Adrenal gland (tissue), 12 donors: ENCODE results near the gene YTHDF1. TPM values are rescaled to one million over a fixed set of nuclear protein-coding genes. Genes with fewer than 3 reads are reported as not detected.

Source experiments
- DNase-seq, 7 donors: peaks; one replicate each; pipeline ENCODE4 v3.0.0-alpha.2; 2019 to 2020
- H3K27ac ChIP-seq, 5 donors: fragments of 200-600 bp; sonication (generic) in 4 of 5; 1 replicate in 3 of 5; 2 replicates in 2 of 5; pipeline versions ENCODE4 v1.5.1 to v1.8.0; 2016 to 2020; ENCODE audit warnings: mild to moderate bottlenecking in 1 of 5
- H3K27me3 ChIP-seq: fragments of 200-600 bp; 2 replicates; pipeline ENCODE4 v1.8.0; 2021
- H3K36me3 ChIP-seq, 2 donors: fragments of 200-600 bp; replicated peaks in 1 of 2; 1 replicate in 1 of 2; 2 replicates in 1 of 2; pipeline versions ENCODE4 v1.5.1 to v1.8.0; 2018 to 2022
- H3K4me1 ChIP-seq, 2 donors: fragments of 200-600 bp; replicated peaks in 1 of 2; 1 replicate in 1 of 2; 2 replicates in 1 of 2; pipeline versions ENCODE4 v1.5.1 to v1.8.0; 2018 to 2021
- H3K4me3 ChIP-seq, 4 donors: fragments of 200-600 bp; sonication (generic) in 3 of 4; one replicate each; pipeline ENCODE4 v1.5.1; 2016 to 2018
- H3K9me3 ChIP-seq, 3 donors: fragments of 200-600 bp; sonication (generic) in 1 of 3; replicated peaks in 1 of 3; 1 replicate in 2 of 3; 2 replicates in 1 of 3; pipeline versions ENCODE4 v1.5.1 to v1.8.0; 2016 to 2021
- POLR2A ChIP-seq, 2 donors: fragments of 450-650 bp; IDR thresholded peaks; one replicate each; pipeline ENCODE4 v1.6.1; 2017; ENCODE audit warnings: antibody characterized with exemption in 2 of 2, mild to moderate bottlenecking in 2 of 2, moderate library complexity in 1 of 2
- WGBS, 4 donors: extraction: QIAGEN DNeasy Blood & Tissue Kit in 2 of 4; methylation state at CpG; one replicate each; pipeline versions ENCODE4 v1.1.5 to v1.1.7; 2013 to 2017; 5-methylcytosine and 5-hydroxymethylcytosine counted together
- intact Hi-C, 2 donors: fragments of 100-400 bp; cut with DNase I; formaldehyde crosslinking; loops; one replicate each; pipeline versions ENCODE4 v1.14.1 to v1.15.0; 2022 to 2023
- polyA plus RNA-seq, 3 donors: library from polyadenylated mRNA; stranded (reverse); fragments of 200-250 nt in 2 of 3; fragments of 350-450 nt in 1 of 3; fragmentation: Illumina TruSeq in 1 of 3; extraction: RNeasy Lipid Tissue Mini Kit (QIAGEN cat#74804) in 1 of 3; gene quantifications; one replicate each; pipeline ENCODE4 v1.2.3, GENCODE V29; 2013 to 2014
- total RNA-seq, 9 donors: library from RNA; depleted of rRNA in 4 of 9; stranded (reverse); fragments of >200 nt in 4 of 9; fragments of 120-200 nt in 1 of 9; fragmentation: NEBNext Ultra II Directional in 1 of 9; extraction: Animal tissue kit (Norgen Biotek cat#: 25700) in 1 of 9; gene quantifications; one replicate each; pipeline versions ENCODE4 v1.1.0 to v1.2.4, GENCODE V29; 2013 to 2023
- TF ChIP-seq, protein P1 (sequence below), 6 experiments: fragments of 450-650 bp in 4 of 6; fragments of 200-600 bp in 2 of 6; sonication (generic) in 1 of 6; IDR thresholded peaks; 1 replicate in 5 of 6; 2 replicates in 1 of 6; pipeline versions ENCODE4 v1.5.1 to v1.8.0; 2016 to 2021; ENCODE audit warnings: antibody characterized with exemption in 6 of 6, mild to moderate bottlenecking in 2 of 6, moderate library complexity in 1 of 6
- donor health status: healthy with polysubstance abuse.
- donor health status: Bipolar disorder and iron deficiency.
- donor health status: DM: yes; HTN: yes; CAD: no.
- donor health status: DM: no; HTN: no; CAD: no.
- donor health status: DM: no; HTN: no; CAD: no.
- donor health status: DM: yes; HTN: yes; CAD: no.

The YTHDF1 gene
- total and polyA plus RNA-seq, 12 donors, result 18.1 to 41.9 (median 32.5) TPM

DNA sequence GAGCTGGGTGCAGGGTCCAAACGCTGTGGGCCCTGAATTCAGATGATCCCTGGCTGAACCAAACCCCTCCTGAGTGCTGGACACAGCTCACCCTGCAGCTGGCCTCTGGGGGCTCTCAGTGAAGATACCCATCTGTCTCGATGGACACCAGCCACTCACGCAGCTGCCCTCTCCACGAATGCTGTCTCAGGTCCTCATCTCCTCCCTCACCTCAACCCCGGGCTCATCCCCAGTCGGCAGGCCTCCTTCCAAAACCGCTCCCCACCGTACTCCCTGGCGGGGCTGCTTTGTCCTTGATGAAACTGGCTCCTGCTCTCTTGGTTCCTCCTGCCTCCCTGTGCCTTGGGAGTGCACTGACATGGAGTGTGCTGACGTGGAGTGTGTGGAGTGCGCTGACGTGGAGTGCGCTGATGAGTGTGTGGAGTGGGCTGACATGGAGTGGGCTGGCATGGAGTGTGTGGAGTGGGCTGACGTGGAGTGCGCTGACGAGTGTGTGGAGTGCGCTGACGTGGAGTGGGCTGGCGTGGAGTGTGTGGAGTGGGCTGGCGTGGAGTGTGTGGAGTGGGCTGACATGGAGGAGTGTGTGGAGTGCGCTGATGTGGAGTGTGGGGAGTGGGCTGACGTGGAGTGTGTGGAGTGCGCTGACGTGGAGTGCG is 4.1 kb upstream of the YTHDF1 start:
- Histone ChIP-seq H3K36me3 (no peaks in the 10 kb centered on the region), H3K27me3 (no peaks in the 10 kb centered on the region), H3K4me3 (no peak overlapping the region), H3K27ac (no peak overlapping the region), H3K9me3 (no peaks in the 10 kb centered on the region), H3K4me1 (peaks cover 2 to 8% of the 10 kb centered on the region in 2 donors)
- TF ChIP-seq, protein P1, sequence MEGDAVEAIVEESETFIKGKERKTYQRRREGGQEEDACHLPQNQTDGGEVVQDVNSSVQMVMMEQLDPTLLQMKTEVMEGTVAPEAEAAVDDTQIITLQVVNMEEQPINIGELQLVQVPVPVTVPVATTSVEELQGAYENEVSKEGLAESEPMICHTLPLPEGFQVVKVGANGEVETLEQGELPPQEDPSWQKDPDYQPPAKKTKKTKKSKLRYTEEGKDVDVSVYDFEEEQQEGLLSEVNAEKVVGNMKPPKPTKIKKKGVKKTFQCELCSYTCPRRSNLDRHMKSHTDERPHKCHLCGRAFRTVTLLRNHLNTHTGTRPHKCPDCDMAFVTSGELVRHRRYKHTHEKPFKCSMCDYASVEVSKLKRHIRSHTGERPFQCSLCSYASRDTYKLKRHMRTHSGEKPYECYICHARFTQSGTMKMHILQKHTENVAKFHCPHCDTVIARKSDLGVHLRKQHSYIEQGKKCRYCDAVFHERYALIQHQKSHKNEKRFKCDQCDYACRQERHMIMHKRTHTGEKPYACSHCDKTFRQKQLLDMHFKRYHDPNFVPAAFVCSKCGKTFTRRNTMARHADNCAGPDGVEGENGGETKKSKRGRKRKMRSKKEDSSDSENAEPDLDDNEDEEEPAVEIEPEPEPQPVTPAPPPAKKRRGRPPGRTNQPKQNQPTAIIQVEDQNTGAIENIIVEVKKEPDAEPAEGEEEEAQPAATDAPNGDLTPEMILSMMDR (IDR thresholded peaks at IDR 0.05), result no peak
- intact Hi-C loops, result no loop called here
- no peak for DNase-seq
- WGBS, 4 donors, result 65 to 75% (median 67%) methylated on average over 24 to 25 of the region's 25 CpGs

- no peaks in the 10 kb centered on the region for H3K36me3 ChIP-seq
- TF ChIP-seq, protein P1 (IDR thresholded peaks at IDR 0.05), result no peak
- TF ChIP-seq POLR2A (IDR thresholded peaks at IDR 0.05), result no peak
- intact Hi-C loops, result no loop called here
- H3K4me3 ChIP-seq, result no peak overlapping the region
- WGBS, 4 donors, result 64 to 80% (median 71%) methylated on average over 2 to 8 of the region's 8 CpGs
- no peaks in the 10 kb centered on the region for H3K27me3 ChIP-seq
- H3K9me3 ChIP-seq, result no peaks in the 10 kb centered on the region
- H3K4me1 ChIP-seq, result peaks cover 6 to 8% of the 10 kb centered on the region in 2 donors
- DNase-seq, result no peak
- H3K27ac ChIP-seq, result no peak overlapping the region
Observed at GRCh38 chr20:63219447-63219821, 3.5 kb upstream of the YTHDF1 start.

GRCh38 chr20:63218701-63219446 is 2.9 kb upstream of the YTHDF1 start:
- Histone ChIP-seq H3K9me3 (no peaks in the 10 kb centered on the region), H3K4me3 (no peak overlapping the region), H3K27ac (no peak overlapping the region), H3K27me3 (no peaks in the 10 kb centered on the region), H3K36me3 (peaks cover 0 to 5% of the 10 kb centered on the region in 2 donors), H3K4me1 (peaks cover 6 to 12% of the 10 kb centered on the region in 2 donors)
- intact Hi-C loops, result no loop called here
- TF ChIP-seq, protein P1 (IDR thresholded peaks at IDR 0.05), result no peak
- no peak for TF ChIP-seq POLR2A (IDR thresholded peaks at IDR 0.05)
- WGBS, 4 donors, result 58 to 80% (median 64%) methylated on average over 9 to 13 of the region's 13 CpGs
- DNase-seq, result no peak

DNA sequence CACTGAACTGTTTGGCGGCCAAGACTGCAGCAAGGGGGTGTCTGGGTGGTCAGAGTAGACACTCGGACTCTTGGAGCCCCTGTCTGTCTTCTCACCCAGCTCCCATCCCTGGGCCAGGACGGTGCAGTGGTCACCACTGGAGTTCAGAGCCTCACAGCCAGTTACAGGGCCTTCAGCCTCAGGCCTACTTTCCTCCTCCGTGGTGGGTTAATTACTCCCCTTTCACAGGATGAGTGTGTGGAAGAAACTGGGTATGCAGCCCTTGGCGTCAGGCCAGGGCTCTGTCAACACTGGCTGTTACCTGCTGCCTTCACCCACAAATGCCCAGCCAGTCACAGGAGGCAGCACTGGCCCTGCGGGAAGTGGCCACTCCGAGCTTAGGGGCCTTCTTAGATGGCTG is 1.8 kb upstream of the YTHDF1 start:
- intact Hi-C loops, result no loop called here
- DNase-seq, result no peak
- no peak overlapping the region for H3K4me3 ChIP-seq
- H3K9me3 ChIP-seq, result no peaks in the 10 kb centered on the region
- TF ChIP-seq POLR2A (IDR thresholded peaks at IDR 0.05), result no peak
- TF ChIP-seq, protein P1 (IDR thresholded peaks at IDR 0.05), result no peak
- 78 to 80% (median 79%) methylated on average over 4 to 7 of the region's 7 CpGs for WGBS, 4 donors
- H3K27me3 ChIP-seq, result no peaks in the 10 kb centered on the region
- H3K4me1 ChIP-seq, result peaks cover 6 to 12% of the 10 kb centered on the region in 2 donors
- peaks cover 0 to 17% of the 10 kb centered on the region in 2 donors for H3K36me3 ChIP-seq
- H3K27ac ChIP-seq, result no peak overlapping the region
